ENCODE data around the gene TIPARP.

TIPARP gene, protein sequence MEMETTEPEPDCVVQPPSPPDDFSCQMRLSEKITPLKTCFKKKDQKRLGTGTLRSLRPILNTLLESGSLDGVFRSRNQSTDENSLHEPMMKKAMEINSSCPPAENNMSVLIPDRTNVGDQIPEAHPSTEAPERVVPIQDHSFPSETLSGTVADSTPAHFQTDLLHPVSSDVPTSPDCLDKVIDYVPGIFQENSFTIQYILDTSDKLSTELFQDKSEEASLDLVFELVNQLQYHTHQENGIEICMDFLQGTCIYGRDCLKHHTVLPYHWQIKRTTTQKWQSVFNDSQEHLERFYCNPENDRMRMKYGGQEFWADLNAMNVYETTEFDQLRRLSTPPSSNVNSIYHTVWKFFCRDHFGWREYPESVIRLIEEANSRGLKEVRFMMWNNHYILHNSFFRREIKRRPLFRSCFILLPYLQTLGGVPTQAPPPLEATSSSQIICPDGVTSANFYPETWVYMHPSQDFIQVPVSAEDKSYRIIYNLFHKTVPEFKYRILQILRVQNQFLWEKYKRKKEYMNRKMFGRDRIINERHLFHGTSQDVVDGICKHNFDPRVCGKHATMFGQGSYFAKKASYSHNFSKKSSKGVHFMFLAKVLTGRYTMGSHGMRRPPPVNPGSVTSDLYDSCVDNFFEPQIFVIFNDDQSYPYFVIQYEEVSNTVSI

GRCh38 chr3:156674046-156674910, at the start of gene TIPARP:
Gene TIPARP (plus strand): TSS chr3:156674590. CDS start chr3:156677698, 3,108 bp downstream.
- DNase-seq, result peak; percentile 99

GRCh38 chr3:156626104-156626503, 48.3 kb upstream of the TIPARP start:
- DNase-seq, result no peak

- DNase-seq, result no peak
Measured at GRCh38 chr3:156627946-156628569, 46.3 kb upstream of the TIPARP start.

DNA sequence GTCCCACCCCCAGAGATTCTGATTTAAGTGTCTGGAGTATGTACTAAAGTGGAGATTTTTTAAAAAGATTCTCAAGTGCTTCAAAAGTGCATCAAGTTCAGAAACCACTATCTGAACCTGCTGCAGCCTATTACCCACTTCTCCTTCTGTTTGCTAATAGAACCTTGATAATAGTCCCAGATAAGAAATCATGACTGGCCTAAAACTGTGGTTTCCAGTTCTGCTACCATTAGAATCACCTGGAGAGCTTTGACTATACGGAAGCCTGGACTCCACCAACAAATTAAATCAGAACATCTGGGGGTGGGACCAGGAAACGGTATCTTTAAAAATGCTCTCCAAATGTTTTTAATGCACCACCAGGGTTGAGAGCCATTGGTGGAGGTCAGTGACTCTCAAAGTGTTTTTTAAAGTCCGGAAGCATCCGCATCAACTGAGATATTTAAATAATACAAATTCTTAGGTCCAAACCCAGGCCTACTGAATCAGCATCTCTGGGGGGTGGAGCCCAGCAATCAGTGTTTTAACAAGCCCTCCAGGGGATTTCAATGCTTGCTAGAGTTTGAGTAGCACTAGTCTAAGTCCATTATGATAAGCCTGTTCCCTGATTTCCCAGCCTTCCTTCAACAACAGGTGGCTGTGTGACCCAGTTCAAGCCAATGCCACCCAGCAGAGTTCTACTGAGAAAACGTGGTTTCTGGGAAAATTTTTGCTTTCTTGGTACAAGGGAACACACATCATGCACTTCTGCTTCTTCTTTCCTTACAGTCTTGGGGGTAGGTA, 45.4 kb upstream of the TIPARP start:
- DNase-seq, result no peak

GRCh38 chr3:156630081-156630772, 44.2 kb upstream of the TIPARP start:
- DNase-seq, result no peak

DNA sequence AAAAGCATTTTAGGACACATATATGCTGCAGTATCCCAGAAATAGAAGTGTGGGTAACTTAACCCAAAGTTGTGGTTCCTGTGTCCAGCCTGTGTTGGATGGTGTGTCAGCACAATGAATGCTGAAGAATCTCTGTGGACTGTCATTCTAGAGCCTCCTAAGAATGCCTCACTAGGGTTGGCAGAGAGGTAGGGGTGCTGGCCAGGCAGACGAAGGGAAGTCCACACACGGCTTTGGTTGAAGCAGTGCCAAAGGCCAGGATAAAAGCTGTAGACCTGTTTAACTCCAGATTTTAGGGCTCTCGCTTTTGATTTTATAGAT, 43.7 kb upstream of the TIPARP start:
- DNase-seq, result no peak

- no peak for DNase-seq
Measured at GRCh38 chr3:156631323-156631722, 43.1 kb upstream of the TIPARP start.

GRCh38 chr3:156632601-156633000, 41.8 kb upstream of the TIPARP start:
- no peak for DNase-seq

- no peak for DNase-seq
Measured at GRCh38 chr3:156633335-156633734, 41.1 kb upstream of the TIPARP start.

DNA sequence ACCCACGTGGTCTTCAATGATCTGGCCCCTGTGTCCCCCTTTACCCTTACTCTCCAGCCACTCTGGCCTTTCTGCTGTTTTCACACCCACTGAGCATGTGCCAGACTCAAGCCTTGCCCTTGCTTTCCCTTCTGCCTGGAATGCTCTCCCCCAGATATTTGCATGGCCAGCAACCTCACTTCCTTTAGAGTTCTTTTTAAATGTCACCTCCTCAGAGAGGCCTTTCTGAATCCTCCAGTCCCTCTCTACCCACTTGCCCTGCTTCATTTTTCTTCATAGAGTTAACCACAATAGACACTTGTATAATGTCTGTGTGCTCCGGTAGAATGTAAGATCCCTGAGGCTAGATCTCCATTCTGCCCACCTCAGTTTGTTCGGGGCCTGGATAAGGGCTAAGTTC, 39.4 kb upstream of the TIPARP start:
- no peak for DNase-seq

GRCh38 chr3:156635973-156636372, 38.4 kb upstream of the TIPARP start:
- no peak for DNase-seq

GRCh38 chr3:156637480-156638022, 36.8 kb upstream of the TIPARP start:
- no peak for DNase-seq

GRCh38 chr3:156638271-156638670, 36.1 kb upstream of the TIPARP start:
- no peak for DNase-seq

GRCh38 chr3:156639414-156640023, 34.9 kb upstream of the TIPARP start:
- no peak for DNase-seq

- DNase-seq, result no peak
Measured at GRCh38 chr3:156641618-156641975, 32.8 kb upstream of the TIPARP start.

DNA sequence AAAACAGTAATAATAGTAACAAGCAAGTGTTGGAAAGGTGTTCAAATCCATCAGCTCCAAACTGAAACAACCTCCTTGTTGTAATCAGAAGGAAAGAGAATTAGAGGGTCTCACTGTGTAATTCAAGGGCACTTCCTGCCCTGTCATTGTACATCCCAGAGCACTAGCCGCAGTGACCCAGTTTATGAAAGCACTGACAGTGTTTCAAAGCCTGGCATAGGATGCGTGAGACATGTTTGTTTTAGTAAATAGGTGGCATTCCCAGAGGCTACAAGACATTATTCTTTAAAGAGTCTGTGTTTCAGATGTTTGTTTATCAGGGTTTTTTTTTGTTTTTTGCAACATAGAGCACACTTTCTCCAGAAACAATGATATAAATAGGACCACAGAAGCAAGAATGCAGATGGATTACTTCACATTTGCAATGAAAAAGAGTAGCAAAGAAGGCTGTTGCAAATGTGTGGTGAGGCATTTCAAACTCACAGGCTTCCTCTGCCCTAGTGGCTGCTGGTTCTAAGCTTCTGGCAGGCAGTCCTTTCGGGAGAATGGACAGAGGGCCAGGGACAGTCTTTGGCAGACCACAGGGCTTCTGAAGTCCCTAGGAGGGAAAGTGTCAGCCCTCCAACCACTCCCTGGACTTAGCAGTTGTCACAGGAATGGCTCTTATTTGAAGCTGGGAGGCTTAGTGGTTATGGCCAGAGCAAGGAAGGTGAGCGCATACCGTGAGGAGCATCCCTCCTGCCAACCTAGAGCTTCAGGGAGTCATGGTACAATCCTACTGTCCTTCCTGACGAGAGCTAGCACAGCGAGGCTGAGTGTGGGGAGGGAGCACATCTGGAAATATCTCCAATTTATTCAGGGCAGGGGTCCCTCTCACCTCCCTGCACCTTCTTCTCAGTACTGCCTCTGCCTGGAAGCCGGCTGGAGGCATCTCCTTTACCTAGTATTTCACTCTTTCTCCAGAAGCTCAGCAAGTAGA, 31.4 kb upstream of the TIPARP start:
- DNase-seq, result no peak

DNA sequence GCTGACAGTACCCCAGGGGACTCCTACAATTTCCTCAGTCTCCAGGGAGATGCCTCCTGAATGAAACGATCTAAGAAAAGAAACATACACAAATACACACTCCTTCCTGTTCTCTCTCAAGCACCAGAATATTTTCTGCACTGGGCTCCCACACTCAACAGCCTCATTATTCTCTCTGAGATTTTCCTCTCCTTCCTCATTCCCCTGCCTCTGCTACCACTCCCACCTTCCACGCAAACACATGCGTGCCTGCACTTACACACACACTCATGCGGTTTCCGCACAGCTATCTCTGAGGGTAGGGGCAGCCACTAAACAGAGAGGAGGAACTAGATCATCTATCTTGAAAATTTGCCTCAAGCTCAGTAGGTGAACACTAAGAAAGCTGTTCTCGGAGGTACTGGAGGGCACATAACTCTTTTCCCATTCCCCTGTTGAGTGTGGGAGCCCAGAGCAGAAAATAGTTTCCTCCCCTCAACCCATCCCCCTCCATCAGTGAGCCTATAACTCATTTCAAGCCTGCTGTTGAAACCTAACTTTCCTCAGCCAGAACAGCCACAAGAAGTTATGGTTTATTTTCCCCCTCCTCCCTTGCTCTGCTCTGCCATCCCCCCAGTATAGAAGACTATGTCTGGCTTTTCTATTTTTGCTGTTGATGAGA, 30.5 kb upstream of the TIPARP start:
- peak; percentile 56 for DNase-seq

- no peak for DNase-seq
Measured at GRCh38 chr3:156644958-156645357, 29.4 kb upstream of the TIPARP start.

GRCh38 chr3:156646958-156647357, 27.4 kb upstream of the TIPARP start:
- DNase-seq, result no peak

All from activated CD4-positive, alpha-beta T cell treated with anti-CD3 and anti-CD28 coated beads, Interleukin-2, amount 50 U/mL, for 16 hours (primary cell).